ENCODE measurements around the gene PPIH. TPM values are rescaled to one million over a fixed set of nuclear protein-coding genes. Genes with fewer than 3 reads are reported as not detected.

The PPIH gene
- total and polyA plus RNA-seq, 2 of the 13 experiments (the other 11 are each of a cell fraction or from before 2014, with no cell fraction given): 29.9 to 72.6 TPM

DNA sequence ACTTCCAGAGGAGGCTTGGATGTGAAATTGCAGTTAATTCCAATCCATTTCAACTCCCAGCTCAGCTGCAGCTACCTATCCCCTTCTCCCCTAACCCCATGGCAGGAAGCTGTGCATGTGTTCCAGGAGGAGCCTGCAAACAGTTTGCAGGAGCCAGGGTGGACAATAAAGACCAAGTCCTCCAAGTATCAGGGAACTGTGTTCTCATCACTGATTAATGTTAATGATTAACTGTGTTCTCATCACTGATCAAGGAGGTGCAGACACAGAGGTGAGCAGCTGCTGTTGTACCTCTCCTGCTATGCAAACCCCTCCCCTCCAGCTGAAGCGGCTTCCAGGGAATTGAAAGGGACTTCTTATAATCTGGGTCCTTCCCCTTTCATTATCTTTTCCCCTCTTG, 62.6 kb downstream of the PPIH start (continued):
- TF ChIP-seq, protein P1, sequence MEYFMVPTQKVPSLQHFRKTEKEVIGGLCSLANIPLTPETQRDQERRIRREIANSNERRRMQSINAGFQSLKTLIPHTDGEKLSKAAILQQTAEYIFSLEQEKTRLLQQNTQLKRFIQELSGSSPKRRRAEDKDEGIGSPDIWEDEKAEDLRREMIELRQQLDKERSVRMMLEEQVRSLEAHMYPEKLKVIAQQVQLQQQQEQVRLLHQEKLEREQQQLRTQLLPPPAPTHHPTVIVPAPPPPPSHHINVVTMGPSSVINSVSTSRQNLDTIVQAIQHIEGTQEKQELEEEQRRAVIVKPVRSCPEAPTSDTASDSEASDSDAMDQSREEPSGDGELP (IDR thresholded peaks at IDR 0.05; ENCODE audit: borderline replicate concordance, low read depth): 0 out of 2 replicates have a peak, but pooled peaks have one; percentile 41
- TF ChIP-seq ZNF616 (CRISPR knock-in tag; IDR thresholded peaks at IDR 0.05; ENCODE audit: low read depth) (no peak), IRF2 (CRISPR knock-in tag; IDR thresholded peaks at IDR 0.05) (no peak), ZNF430 (CRISPR knock-in tag; IDR thresholded peaks at IDR 0.05) (no peak), HNRNPUL1 (IDR thresholded peaks at IDR 0.05; ENCODE audit: low read depth, low read length) (no peak), ZNF781 (CRISPR knock-in tag; IDR thresholded peaks at IDR 0.05; ENCODE audit: borderline replicate concordance, not compliant biosample characterization) (no peak), ETV5 (CRISPR knock-in tag; IDR thresholded peaks at IDR 0.05; ENCODE audit: borderline replicate concordance) (peak; percentile 23; the same call in 1 of the 2 replicates), FOXC1 (CRISPR knock-in tag; IDR thresholded peaks at IDR 0.05; ENCODE audit: borderline replicate concordance) (no peak), RARA (CRISPR knock-in tag; IDR thresholded peaks at IDR 0.05) (no peak), RXRA (CRISPR knock-in tag; IDR thresholded peaks at IDR 0.05) (no peak), CREM (IDR thresholded peaks at IDR 0.05) (no peak), CREM (CRISPR knock-in tag; IDR thresholded peaks at IDR 0.05) (no peak), ZNF850 (CRISPR knock-in tag; conservative IDR thresholded peaks at IDR 0.05) (no peak), JUNB (CRISPR knock-in tag; IDR thresholded peaks at IDR 0.05; ENCODE audit: borderline replicate concordance) (no peak), ZFP36L2 (CRISPR knock-in tag; IDR thresholded peaks at IDR 0.05) (no peak), SALL1 (CRISPR knock-in tag; IDR thresholded peaks at IDR 0.05) (0 out of 2 replicates have a peak, but pooled peaks have one; percentile 20), TEAD3 (CRISPR knock-in tag; optimal IDR thresholded peaks at IDR 0.05; ENCODE audit: borderline replicate concordance) (no peak), FOXP1 (IDR thresholded peaks at IDR 0.05) (no peak), FOXP1 (CRISPR knock-in tag; IDR thresholded peaks at IDR 0.05) (no peak), NCOA5 (CRISPR knock-in tag; IDR thresholded peaks at IDR 0.05) (no peak), SOX13 (IDR thresholded peaks at IDR 0.05) (no peak), SOX13 (CRISPR knock-in tag; conservative IDR thresholded peaks at IDR 0.05 in 1 of 2, IDR thresholded peaks at IDR 0.05 in 1 of 2) (peak in 1 of 2 experiments; percentile 44; a peak in 1 of 4 replicates)
- TF ChIP-seq, protein P2, sequence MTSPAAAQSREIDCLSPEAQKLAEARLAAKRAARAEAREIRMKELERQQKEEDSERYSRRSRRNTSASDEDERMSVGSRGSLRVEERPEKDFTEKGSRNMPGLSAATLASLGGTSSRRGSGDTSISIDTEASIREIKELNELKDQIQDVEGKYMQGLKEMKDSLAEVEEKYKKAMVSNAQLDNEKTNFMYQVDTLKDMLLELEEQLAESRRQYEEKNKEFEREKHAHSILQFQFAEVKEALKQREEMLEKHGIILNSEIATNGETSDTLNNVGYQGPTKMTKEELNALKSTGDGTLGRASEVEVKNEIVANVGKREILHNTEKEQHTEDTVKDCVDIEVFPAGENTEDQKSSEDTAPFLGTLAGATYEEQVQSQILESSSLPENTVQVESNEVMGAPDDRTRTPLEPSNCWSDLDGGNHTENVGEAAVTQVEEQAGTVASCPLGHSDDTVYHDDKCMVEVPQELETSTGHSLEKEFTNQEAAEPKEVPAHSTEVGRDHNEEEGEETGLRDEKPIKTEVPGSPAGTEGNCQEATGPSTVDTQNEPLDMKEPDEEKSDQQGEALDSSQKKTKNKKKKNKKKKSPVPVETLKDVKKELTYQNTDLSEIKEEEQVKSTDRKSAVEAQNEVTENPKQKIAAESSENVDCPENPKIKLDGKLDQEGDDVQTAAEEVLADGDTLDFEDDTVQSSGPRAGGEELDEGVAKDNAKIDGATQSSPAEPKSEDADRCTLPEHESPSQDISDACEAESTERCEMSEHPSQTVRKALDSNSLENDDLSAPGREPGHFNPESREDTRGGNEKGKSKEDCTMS (CRISPR knock-in tag; conservative IDR thresholded peaks at IDR 0.05): no peak
- TF ChIP-seq, protein P3, sequence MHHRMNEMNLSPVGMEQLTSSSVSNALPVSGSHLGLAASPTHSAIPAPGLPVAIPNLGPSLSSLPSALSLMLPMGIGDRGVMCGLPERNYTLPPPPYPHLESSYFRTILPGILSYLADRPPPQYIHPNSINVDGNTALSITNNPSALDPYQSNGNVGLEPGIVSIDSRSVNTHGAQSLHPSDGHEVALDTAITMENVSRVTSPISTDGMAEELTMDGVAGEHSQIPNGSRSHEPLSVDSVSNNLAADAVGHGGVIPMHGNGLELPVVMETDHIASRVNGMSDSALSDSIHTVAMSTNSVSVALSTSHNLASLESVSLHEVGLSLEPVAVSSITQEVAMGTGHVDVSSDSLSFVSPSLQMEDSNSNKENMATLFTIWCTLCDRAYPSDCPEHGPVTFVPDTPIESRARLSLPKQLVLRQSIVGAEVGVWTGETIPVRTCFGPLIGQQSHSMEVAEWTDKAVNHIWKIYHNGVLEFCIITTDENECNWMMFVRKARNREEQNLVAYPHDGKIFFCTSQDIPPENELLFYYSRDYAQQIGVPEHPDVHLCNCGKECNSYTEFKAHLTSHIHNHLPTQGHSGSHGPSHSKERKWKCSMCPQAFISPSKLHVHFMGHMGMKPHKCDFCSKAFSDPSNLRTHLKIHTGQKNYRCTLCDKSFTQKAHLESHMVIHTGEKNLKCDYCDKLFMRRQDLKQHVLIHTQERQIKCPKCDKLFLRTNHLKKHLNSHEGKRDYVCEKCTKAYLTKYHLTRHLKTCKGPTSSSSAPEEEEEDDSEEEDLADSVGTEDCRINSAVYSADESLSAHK (CRISPR knock-in tag; IDR thresholded peaks at IDR 0.05; ENCODE audit: borderline replicate concordance): no peak
- TF ChIP-seq, protein P4, sequence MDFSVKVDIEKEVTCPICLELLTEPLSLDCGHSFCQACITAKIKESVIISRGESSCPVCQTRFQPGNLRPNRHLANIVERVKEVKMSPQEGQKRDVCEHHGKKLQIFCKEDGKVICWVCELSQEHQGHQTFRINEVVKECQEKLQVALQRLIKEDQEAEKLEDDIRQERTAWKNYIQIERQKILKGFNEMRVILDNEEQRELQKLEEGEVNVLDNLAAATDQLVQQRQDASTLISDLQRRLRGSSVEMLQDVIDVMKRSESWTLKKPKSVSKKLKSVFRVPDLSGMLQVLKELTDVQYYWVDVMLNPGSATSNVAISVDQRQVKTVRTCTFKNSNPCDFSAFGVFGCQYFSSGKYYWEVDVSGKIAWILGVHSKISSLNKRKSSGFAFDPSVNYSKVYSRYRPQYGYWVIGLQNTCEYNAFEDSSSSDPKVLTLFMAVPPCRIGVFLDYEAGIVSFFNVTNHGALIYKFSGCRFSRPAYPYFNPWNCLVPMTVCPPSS (IDR thresholded peaks at IDR 0.05): no peak
- TF ChIP-seq, protein P5, sequence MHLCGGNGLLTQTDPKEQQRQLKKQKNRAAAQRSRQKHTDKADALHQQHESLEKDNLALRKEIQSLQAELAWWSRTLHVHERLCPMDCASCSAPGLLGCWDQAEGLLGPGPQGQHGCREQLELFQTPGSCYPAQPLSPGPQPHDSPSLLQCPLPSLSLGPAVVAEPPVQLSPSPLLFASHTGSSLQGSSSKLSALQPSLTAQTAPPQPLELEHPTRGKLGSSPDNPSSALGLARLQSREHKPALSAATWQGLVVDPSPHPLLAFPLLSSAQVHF (CRISPR knock-in tag; IDR thresholded peaks at IDR 0.05): no peak
